Endothelial cell (in vitro differentiated cells): ENCODE measurements around the gene ADAMTS15. TPM values are rescaled to one million over a fixed set of nuclear protein-coding genes. Genes with fewer than 3 reads are reported as not detected.

Source experiments
- DNase-seq: peaks from one replicate; pipeline ENCODE4 v3.0.0; 2021; ENCODE audit warnings: low spot score
- H3K27ac Mint-ChIP-seq: one replicate; pipeline ENCODE4 v1.8.0; 2021; ENCODE audit warnings: mixed read lengths, inconsistent platforms; ENCODE audit not compliant: unreplicated experiment
- H3K27me3 Mint-ChIP-seq: one replicate; pipeline ENCODE4 v1.8.0; 2021; ENCODE audit warnings: mild to moderate bottlenecking, moderate library complexity, mixed read lengths, inconsistent platforms; ENCODE audit not compliant: unreplicated experiment
- H3K36me3 Mint-ChIP-seq: one replicate; pipeline ENCODE4 v1.8.0; 2021; ENCODE audit warnings: mild to moderate bottlenecking, low read depth, mixed read lengths, inconsistent platforms; ENCODE audit not compliant: unreplicated experiment
- H3K4me1 Mint-ChIP-seq: one replicate; pipeline ENCODE4 v1.8.0; 2021; ENCODE audit warnings: mild to moderate bottlenecking, mixed read lengths, inconsistent platforms; ENCODE audit not compliant: unreplicated experiment
- H3K4me3 Mint-ChIP-seq: one replicate; pipeline ENCODE4 v1.8.0; 2021; ENCODE audit warnings: mild to moderate bottlenecking, mixed read lengths, inconsistent platforms; ENCODE audit not compliant: unreplicated experiment
- H3K9me3 Mint-ChIP-seq: one replicate; pipeline ENCODE4 v1.8.0; 2021; ENCODE audit warnings: mixed read lengths, inconsistent platforms; ENCODE audit not compliant: unreplicated experiment
- total RNA-seq: library from RNA; stranded (reverse); fragmentation: NEBNext Ultra II Directional; extraction: Animal tissue kit (Norgen Biotek cat#: 25700); gene quantifications from one replicate; pipeline ENCODE4 v1.2.1, GENCODE V29; 2021; ENCODE audit not compliant: unreplicated experiment
- TF ChIP-seq, protein P1 (sequence below): fragments of 200-600 bp; sonication (generic); IDR thresholded peaks from one replicate; pipeline ENCODE4 v1.5.0; 2021; ENCODE audit warnings: antibody characterized with exemption; ENCODE audit not compliant: unreplicated experiment

The ADAMTS15 gene
- total RNA-seq, 1 donor from 2014 or later, result 4.9 TPM

DNA sequence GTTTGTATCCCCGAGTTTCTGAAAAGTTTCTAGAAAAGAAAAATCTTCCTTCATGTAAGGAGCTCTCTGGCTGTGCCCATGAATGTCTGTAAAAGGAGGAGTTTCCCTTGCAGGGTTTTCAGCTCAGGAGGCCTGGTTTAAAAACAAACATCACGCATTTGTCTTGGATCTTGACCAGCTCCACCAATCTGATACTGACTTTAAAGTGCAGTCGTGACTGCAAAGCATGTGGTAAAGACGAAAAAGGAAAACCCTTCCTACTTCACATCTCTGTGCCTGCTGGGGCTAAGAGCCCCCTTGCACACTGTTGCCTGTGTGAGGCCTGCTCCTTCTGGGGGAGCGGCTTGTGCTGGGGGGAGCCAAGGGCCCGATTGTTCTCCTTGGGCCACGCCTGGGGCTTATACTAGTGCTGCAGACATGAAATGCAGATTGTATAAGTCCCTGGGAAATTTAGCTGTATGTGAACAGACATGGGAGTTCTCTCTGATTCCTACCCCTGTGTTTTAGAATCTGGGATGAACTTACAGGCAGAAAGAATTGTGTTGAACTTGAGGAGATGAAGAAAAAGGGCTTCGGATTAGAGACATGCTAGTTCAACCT, 62.1 kb downstream of the ADAMTS15 start:
- no peaks in the 10 kb centered on the region for H3K27me3 Mint-ChIP-seq
- H3K4me3 Mint-ChIP-seq, result no peak overlapping the region
- no peak for DNase-seq
- H3K27ac Mint-ChIP-seq, result no peak overlapping the region
- TF ChIP-seq, protein P1, sequence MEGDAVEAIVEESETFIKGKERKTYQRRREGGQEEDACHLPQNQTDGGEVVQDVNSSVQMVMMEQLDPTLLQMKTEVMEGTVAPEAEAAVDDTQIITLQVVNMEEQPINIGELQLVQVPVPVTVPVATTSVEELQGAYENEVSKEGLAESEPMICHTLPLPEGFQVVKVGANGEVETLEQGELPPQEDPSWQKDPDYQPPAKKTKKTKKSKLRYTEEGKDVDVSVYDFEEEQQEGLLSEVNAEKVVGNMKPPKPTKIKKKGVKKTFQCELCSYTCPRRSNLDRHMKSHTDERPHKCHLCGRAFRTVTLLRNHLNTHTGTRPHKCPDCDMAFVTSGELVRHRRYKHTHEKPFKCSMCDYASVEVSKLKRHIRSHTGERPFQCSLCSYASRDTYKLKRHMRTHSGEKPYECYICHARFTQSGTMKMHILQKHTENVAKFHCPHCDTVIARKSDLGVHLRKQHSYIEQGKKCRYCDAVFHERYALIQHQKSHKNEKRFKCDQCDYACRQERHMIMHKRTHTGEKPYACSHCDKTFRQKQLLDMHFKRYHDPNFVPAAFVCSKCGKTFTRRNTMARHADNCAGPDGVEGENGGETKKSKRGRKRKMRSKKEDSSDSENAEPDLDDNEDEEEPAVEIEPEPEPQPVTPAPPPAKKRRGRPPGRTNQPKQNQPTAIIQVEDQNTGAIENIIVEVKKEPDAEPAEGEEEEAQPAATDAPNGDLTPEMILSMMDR, result no peak
- H3K36me3 Mint-ChIP-seq, result peaks cover 3% of the 10 kb centered on the region
- peaks cover 15% of the 10 kb centered on the region for H3K9me3 Mint-ChIP-seq
- peaks cover 3% of the 10 kb centered on the region for H3K4me1 Mint-ChIP-seq

DNA sequence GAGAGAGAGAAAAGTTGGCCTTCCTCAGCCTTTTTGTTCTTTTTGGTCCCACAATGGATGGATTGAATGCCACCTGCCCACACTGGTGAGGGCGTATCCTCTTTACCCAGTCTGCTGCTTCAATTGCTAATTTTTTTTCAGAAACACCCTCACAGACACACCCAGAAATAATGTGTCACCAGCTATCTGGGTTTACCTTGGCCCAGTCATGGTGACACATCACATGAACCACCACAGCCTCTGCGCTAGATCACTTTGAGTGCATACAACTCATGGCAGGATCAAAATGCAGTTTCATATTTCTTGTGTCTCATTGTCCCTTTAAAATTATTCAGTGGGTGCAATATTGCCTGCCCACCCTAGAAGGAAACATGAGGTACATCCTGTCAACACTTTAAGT, 63.3 kb downstream of the ADAMTS15 start:
- TF ChIP-seq, protein P1, result no peak
- peaks cover 3% of the 10 kb centered on the region for H3K4me1 Mint-ChIP-seq
- peaks cover 1% of the 10 kb centered on the region for H3K36me3 Mint-ChIP-seq
- no peak overlapping the region for H3K27ac Mint-ChIP-seq
- H3K27me3 Mint-ChIP-seq, result no peaks in the 10 kb centered on the region
- DNase-seq, result no peak
- peaks cover 7% of the 10 kb centered on the region for H3K9me3 Mint-ChIP-seq
- H3K4me3 Mint-ChIP-seq, result no peak overlapping the region

DNA sequence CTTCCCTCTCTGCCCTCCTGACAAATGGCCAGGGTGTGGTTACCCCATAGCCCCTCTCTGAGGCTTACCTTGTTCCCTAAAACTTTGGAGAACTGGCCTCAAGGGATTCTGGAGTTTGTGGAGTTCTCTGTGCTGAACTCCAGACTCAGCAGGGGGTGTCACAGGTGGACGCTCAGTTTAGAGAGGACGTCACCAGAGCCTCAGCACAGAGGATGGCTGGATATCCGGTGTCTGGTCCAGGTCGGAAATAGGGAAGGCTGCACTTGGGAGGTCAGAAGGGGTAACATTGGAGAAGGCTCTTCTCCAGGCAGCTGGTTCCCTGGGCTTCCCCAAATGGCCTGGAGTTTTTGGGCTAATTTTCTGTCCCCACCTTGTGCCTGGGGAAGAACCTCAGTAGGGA, 64.2 kb downstream of the ADAMTS15 start:
- Mint-ChIP-seq H3K27ac (no peak overlapping the region), H3K27me3 (peaks cover 2% of the 10 kb centered on the region), H3K4me1 (peaks cover 3% of the 10 kb centered on the region), H3K36me3 (no peaks in the 10 kb centered on the region), H3K4me3 (no peak overlapping the region), H3K9me3 (peaks cover 5% of the 10 kb centered on the region)
- TF ChIP-seq, protein P1, result no peak
- DNase-seq, result no peak

DNA sequence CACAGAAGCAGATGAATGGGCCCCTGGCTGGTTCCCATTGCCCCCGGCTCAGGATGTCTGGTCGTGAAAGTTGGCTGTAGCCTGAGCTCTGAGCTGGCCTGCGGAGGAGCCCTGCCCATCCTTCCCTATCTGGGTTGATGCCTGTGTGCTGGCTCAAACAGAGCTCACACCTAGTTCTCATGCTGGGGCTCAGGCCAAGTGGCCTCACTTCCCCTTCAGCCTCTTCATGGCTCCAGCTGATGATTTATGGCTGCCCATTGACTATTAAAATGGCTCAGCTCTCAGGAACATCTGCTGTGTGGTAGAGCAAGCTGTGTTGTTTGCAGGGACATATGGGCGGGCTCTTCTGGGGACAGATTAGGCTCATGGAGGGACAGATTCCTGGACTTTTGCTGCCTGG, 64.7 kb downstream of the ADAMTS15 start:
- peaks cover 3% of the 10 kb centered on the region for H3K4me1 Mint-ChIP-seq
- peaks cover under 1% of the 10 kb centered on the region for H3K9me3 Mint-ChIP-seq
- H3K36me3 Mint-ChIP-seq, result no peaks in the 10 kb centered on the region
- H3K27ac Mint-ChIP-seq, result no peak overlapping the region
- TF ChIP-seq, protein P1, result no peak
- no peak overlapping the region for H3K4me3 Mint-ChIP-seq
- peaks cover 4% of the 10 kb centered on the region for H3K27me3 Mint-ChIP-seq
- DNase-seq, result no peak

DNA sequence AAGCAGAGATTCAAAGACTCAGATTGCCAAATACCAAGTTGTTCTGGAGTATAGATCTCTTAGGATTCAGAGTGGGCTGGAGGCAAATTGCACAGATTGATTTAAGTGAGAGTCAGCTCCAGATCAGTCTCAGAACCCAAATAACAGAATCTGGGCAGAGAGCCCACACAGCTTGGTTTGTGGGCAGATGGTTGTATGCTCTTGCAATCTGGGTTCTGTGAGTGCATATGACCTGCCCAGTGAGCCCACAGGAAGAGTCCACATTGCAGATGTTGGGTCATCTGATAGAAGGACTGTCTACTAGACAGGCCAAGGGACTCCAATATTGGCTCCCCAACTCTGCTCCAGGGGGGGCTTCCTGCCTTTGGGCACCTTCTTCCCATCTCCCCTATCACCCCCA, 65.9 kb downstream of the ADAMTS15 start:
- H3K4me3 Mint-ChIP-seq, result no peak overlapping the region
- H3K27me3 Mint-ChIP-seq, result peaks cover 4% of the 10 kb centered on the region
- no peak overlapping the region for H3K27ac Mint-ChIP-seq
- no peaks in the 10 kb centered on the region for H3K36me3 Mint-ChIP-seq
- no peak for DNase-seq
- TF ChIP-seq, protein P1, result no peak
- H3K4me1 Mint-ChIP-seq, result peaks cover 3% of the 10 kb centered on the region
- no peaks in the 10 kb centered on the region for H3K9me3 Mint-ChIP-seq
